Liver (tissue), 3 donors: Measurements from ENCODE around the gene KPNA4.

Experiments
- CTCF ChIP-seq: fragments of 150-350 bp; IDR thresholded peaks from 2 replicates; pipeline ENCODE4 v1.5.1; 2017; ENCODE audit warnings: improper control_type of control experiment, low read depth, low read length; ENCODE audit not compliant: missing input control
- EGR1 ChIP-seq, 2 donors: IDR thresholded peaks; 2 replicates each; pipeline ENCODE4 v1.6.1; 2016 to 2018; ENCODE audit warnings: antibody characterized with exemption in 2 of 2, low read depth in 2 of 2
- GABPA ChIP-seq, 2 donors: IDR thresholded peaks in 1 of 2; conservative IDR thresholded peaks in 1 of 2; 2 replicates each; pipeline ENCODE4 v1.6.1; 2016; ENCODE audit warnings: antibody characterized with exemption in 2 of 2, mild to moderate bottlenecking in 1 of 2, moderate library complexity in 1 of 2
- HNF4A ChIP-seq, 2 donors: conservative IDR thresholded peaks; 2 replicates each; pipeline ENCODE4 v1.6.1; 2016; ENCODE audit warnings: antibody characterized with exemption in 2 of 2, mild to moderate bottlenecking in 2 of 2
- RAD21 ChIP-seq, 2 donors: IDR thresholded peaks; 2 replicates each; pipeline ENCODE4 v1.6.1; 2016; ENCODE audit warnings: antibody characterized with exemption in 2 of 2, mild to moderate bottlenecking in 2 of 2
- REST ChIP-seq: IDR thresholded peaks from 2 replicates; pipeline ENCODE4 v1.6.1; 2016; ENCODE audit warnings: antibody characterized with exemption, mild to moderate bottlenecking
- RXRA ChIP-seq, 2 donors: IDR thresholded peaks; 2 replicates each; pipeline ENCODE4 v1.6.1; 2017 to 2018; ENCODE audit warnings: antibody characterized with exemption in 2 of 2, mild to moderate bottlenecking in 1 of 2
- TAF1 ChIP-seq: conservative IDR thresholded peaks from 2 replicates; pipeline ENCODE4 v1.6.1; 2016; ENCODE audit warnings: antibody characterized with exemption, mild to moderate bottlenecking
- ZBTB33 ChIP-seq: IDR thresholded peaks from 2 replicates; pipeline ENCODE4 v1.6.1; 2016; ENCODE audit warnings: antibody characterized with exemption
- TF ChIP-seq, protein P1 (sequence below): IDR thresholded peaks from 2 replicates; pipeline ENCODE4 v1.6.1; 2016; ENCODE audit warnings: antibody characterized with exemption
- TF ChIP-seq, protein P2 (sequence below): IDR thresholded peaks from 2 replicates; pipeline ENCODE4 v1.6.1; 2016; ENCODE audit warnings: antibody characterized with exemption
- donor health status: healthy.
- donor health status: healthy.

DNA sequence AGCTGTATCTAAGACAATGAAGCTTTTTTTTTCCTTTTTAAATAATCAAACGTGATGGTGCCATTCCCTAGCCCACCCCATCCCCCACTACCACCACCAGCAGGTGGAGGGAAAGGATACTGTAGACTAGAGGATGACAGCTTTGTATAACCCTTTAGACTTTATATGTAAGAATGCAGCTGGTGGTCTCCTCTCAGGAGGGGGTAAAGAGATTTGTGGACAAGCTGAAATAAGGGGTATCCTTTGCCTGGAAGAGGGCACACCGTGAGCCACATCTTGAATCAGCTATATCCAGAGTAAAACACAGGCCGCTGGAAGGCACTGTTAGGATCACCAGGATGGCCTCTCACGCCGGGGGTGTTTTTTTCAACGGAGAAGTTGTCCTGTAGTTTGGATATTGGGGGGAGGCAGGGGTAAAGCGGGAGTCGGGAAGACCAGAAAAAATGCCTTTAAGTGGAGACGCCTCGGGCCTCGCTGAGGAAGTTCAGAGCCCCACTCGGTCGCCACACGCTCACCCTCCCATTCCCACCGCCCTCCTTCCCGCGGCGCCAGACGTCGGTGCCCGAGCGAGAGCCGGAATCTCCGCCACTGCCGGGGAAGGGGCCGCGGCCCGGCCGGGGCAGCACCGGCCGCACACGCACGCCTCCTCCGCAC lies 986 bp downstream of the KPNA4 start:
- TF ChIP-seq EGR1 (IDR thresholded peaks at IDR 0.05; ENCODE audit: low read depth in 2 of 2) (no peak), TAF1 (no peak), RXRA (IDR thresholded peaks at IDR 0.05) (no peak), REST (no peak), CTCF (no peak), HNF4A (conservative IDR thresholded peaks at IDR 0.05) (no peak), ZBTB33 (no peak), GABPA (IDR thresholded peaks at IDR 0.05 in 1 of 2, conservative IDR thresholded peaks at IDR 0.05 in 1 of 2) (no peak), RAD21 (IDR thresholded peaks at IDR 0.05) (no peak)
- TF ChIP-seq, protein P1, sequence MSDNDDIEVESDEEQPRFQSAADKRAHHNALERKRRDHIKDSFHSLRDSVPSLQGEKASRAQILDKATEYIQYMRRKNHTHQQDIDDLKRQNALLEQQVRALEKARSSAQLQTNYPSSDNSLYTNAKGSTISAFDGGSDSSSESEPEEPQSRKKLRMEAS, result no peak
- TF ChIP-seq, protein P2, sequence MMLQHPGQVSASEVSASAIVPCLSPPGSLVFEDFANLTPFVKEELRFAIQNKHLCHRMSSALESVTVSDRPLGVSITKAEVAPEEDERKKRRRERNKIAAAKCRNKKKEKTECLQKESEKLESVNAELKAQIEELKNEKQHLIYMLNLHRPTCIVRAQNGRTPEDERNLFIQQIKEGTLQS, result no peak
